ENCODE results near the gene ADAM12.

- TF ChIP-seq CTCF (IDR thresholded peaks at IDR 0.05; ENCODE audit: low read depth, low read length, poor library complexity, severe bottlenecking), result no peak
- TF ChIP-seq EZH2phosphoT487 (IDR thresholded peaks at IDR 0.05; ENCODE audit: borderline replicate concordance, low read length), result no peak
Observed at GRCh38 chr10:126373972-126374371, 14.3 kb downstream of the ADAM12 start.

Measured in DOHH2 (cell line).